Hepatocyte (in vitro differentiated cells): ENCODE data around the gene DUOX1.
"Not testable (repeated sequence)": the region's sequence is repeated elsewhere in the genome, so short reads cannot be mapped to it uniquely, and the experiment has no call there.

Experiments
- EZH2 ChIP-seq: fragments of 200-600 bp; sonication (generic); IDR thresholded peaks from 2 replicates; pipeline ENCODE4 v1.6.1; 2016; ENCODE audit warnings: antibody characterized with exemption, mild to moderate bottlenecking, borderline replicate concordance
- TF ChIP-seq, protein P1 (sequence below): fragments of 200-600 bp; sonication (generic); IDR thresholded peaks from 2 replicates; pipeline ENCODE4 v1.5.1; 2016; ENCODE audit warnings: antibody characterized with exemption, mild to moderate bottlenecking; ENCODE audit not compliant: poor library complexity

DNA sequence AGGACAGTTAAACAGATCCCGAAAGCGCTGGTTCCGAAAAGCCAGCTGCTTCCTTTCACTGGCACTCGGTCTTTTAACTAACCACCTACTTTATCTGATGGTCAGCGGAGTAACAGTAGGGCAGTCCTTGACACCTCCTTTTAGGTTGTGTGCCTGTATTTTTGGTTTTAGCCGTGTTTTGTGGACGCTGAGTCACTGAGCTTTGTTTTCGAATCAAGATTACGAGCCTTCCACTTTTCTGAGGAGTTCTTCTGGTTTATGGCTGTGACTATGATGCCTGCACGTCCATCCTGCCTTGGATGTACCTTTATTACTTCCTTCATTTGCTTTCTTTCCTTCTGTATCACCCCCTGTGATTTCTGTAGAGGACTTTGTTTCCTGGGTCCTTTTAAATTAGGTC, 47.4 kb upstream of the DUOX1 start:
- TF ChIP-seq, protein P1, sequence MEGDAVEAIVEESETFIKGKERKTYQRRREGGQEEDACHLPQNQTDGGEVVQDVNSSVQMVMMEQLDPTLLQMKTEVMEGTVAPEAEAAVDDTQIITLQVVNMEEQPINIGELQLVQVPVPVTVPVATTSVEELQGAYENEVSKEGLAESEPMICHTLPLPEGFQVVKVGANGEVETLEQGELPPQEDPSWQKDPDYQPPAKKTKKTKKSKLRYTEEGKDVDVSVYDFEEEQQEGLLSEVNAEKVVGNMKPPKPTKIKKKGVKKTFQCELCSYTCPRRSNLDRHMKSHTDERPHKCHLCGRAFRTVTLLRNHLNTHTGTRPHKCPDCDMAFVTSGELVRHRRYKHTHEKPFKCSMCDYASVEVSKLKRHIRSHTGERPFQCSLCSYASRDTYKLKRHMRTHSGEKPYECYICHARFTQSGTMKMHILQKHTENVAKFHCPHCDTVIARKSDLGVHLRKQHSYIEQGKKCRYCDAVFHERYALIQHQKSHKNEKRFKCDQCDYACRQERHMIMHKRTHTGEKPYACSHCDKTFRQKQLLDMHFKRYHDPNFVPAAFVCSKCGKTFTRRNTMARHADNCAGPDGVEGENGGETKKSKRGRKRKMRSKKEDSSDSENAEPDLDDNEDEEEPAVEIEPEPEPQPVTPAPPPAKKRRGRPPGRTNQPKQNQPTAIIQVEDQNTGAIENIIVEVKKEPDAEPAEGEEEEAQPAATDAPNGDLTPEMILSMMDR, result not testable (repeated sequence)
- not testable (repeated sequence) for TF ChIP-seq EZH2
